Nephron progenitor cell (in vitro differentiated cells): Measurements from ENCODE around the gene FNDC3A.

ENCODE experiments used
- DNase-seq: peaks from one replicate; pipeline ENCODE4 v3.0.0; 2021
- H3K27ac Mint-ChIP-seq: 2 replicates; pipeline ENCODE4 v1.8.0; 2021; ENCODE audit warnings: mild to moderate bottlenecking, moderate library complexity, mixed read lengths
- H3K27me3 Mint-ChIP-seq: 2 replicates; pipeline ENCODE4 v1.8.0; 2021; ENCODE audit warnings: mild to moderate bottlenecking, low read depth, mixed read lengths; ENCODE audit not compliant: poor library complexity
- H3K36me3 Mint-ChIP-seq: 2 replicates; pipeline ENCODE4 v1.8.0; 2021; ENCODE audit warnings: low read depth, mixed read lengths
- H3K4me1 Mint-ChIP-seq: 2 replicates; pipeline ENCODE4 v1.8.0; 2021; ENCODE audit warnings: mixed read lengths
- H3K4me3 Mint-ChIP-seq: 2 replicates; pipeline ENCODE4 v1.8.0; 2021; ENCODE audit warnings: mild to moderate bottlenecking, moderate library complexity, mixed read lengths
- H3K9me3 Mint-ChIP-seq: 2 replicates; pipeline ENCODE4 v1.8.0; 2021; ENCODE audit warnings: mild to moderate bottlenecking, moderate library complexity, mixed read lengths
- CTCF ChIP-seq: fragments of 200-600 bp; sonication (generic); IDR thresholded peaks from 2 replicates; pipeline ENCODE4 v1.5.0; 2021; ENCODE audit warnings: antibody characterized with exemption

The FNDC3A gene

GRCh38 chr13:49241296-49241695 lies 265.6 kb downstream of the FNDC3A start:
- no peaks in the 10 kb centered on the region for H3K9me3 Mint-ChIP-seq
- H3K27ac Mint-ChIP-seq, result no peak overlapping the region
- peaks cover 32% of the 10 kb centered on the region for H3K27me3 Mint-ChIP-seq
- H3K36me3 Mint-ChIP-seq, result no peaks in the 10 kb centered on the region
- no peak overlapping the region for H3K4me3 Mint-ChIP-seq
- TF ChIP-seq CTCF, result no peak
- no peak for DNase-seq
- H3K4me1 Mint-ChIP-seq, result no peaks in the 10 kb centered on the region

- Mint-ChIP-seq H3K4me3 (no peak overlapping the region), H3K36me3 (peaks cover 2% of the 10 kb centered on the region), H3K4me1 (peaks cover 27% of the 10 kb centered on the region), H3K27me3 (peaks cover 37% of the 10 kb centered on the region), H3K27ac (peak overlapping the region; percentile 70), H3K9me3 (no peaks in the 10 kb centered on the region)
- no peak for DNase-seq
- no peak for TF ChIP-seq CTCF
These were observed 269.4 kb downstream of the FNDC3A start for GRCh38 chr13:49245101-49245500.

GRCh38 chr13:49246850-49247642 lies 271.3 kb downstream of the FNDC3A start:
- Mint-ChIP-seq H3K4me3 (peak overlapping the region; percentile 100), H3K27ac (peak overlapping the region; percentile 97), H3K9me3 (no peaks in the 10 kb centered on the region), H3K27me3 (peaks cover 30% of the 10 kb centered on the region), H3K36me3 (peaks cover 6% of the 10 kb centered on the region), H3K4me1 (peaks cover 29% of the 10 kb centered on the region)
- no peak for TF ChIP-seq CTCF
- DNase-seq, result no peak

GRCh38 chr13:49247643-49248621 lies 272.2 kb downstream of the FNDC3A start, which contains the start of gene CDADC1:
CDADC1 (plus strand) TSS chr13:49247925; CDS start chr13:49248038, 113 bp downstream.
- Mint-ChIP-seq H3K27ac (peak within 1 kb of the TSS; percentile 97), H3K4me3 (peak within 1 kb of the TSS; percentile 100), H3K9me3 (no peaks in the 10 kb centered on the region), H3K36me3 (peaks cover 6% of the 10 kb centered on the region), H3K4me1 (peaks cover 29% of the 10 kb centered on the region), H3K27me3 (peaks cover 25% of the 10 kb centered on the region)
- peak; percentile 100 for DNase-seq
- TF ChIP-seq CTCF, result no peak

GRCh38 chr13:49248622-49249002 lies 272.9 kb downstream of the FNDC3A start:
- Mint-ChIP-seq H3K27me3 (peaks cover 25% of the 10 kb centered on the region), H3K27ac (peak overlapping the region; percentile 97), H3K9me3 (no peaks in the 10 kb centered on the region), H3K4me3 (peak overlapping the region; percentile 100), H3K36me3 (peaks cover 6% of the 10 kb centered on the region), H3K4me1 (peaks cover 29% of the 10 kb centered on the region)
- no peak for DNase-seq
- TF ChIP-seq CTCF, result no peak
